ENCODE data around the gene MON2.

DNA sequence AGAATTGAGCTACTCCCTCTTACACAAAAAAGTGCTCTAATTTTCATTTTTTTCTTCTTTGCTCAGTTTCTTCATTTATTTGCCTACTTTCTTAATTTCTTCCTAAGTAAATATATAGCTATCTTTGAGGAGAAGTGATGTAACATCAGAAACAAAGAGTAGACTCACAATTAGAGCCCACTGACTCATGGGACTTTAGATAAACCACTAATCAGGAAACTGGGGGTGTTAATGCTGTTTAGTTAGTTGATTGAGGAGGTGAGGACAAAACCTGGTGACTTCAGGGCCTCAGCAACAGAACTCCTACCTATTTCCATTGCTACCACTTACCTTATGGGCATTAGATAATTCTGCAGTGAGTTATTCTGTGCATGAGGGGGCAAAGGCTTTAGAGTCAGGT is 151.7 kb downstream of the MON2 start:
- TF ChIP-seq SIN3A (IDR thresholded peaks at IDR 0.05; ENCODE audit: borderline replicate concordance, insufficient read depth, low read length) (no peak), POLR2AphosphoS5 (IDR thresholded peaks at IDR 0.05; ENCODE audit: low read depth, low read length) (no peak)
- TF ChIP-seq, protein P1, sequence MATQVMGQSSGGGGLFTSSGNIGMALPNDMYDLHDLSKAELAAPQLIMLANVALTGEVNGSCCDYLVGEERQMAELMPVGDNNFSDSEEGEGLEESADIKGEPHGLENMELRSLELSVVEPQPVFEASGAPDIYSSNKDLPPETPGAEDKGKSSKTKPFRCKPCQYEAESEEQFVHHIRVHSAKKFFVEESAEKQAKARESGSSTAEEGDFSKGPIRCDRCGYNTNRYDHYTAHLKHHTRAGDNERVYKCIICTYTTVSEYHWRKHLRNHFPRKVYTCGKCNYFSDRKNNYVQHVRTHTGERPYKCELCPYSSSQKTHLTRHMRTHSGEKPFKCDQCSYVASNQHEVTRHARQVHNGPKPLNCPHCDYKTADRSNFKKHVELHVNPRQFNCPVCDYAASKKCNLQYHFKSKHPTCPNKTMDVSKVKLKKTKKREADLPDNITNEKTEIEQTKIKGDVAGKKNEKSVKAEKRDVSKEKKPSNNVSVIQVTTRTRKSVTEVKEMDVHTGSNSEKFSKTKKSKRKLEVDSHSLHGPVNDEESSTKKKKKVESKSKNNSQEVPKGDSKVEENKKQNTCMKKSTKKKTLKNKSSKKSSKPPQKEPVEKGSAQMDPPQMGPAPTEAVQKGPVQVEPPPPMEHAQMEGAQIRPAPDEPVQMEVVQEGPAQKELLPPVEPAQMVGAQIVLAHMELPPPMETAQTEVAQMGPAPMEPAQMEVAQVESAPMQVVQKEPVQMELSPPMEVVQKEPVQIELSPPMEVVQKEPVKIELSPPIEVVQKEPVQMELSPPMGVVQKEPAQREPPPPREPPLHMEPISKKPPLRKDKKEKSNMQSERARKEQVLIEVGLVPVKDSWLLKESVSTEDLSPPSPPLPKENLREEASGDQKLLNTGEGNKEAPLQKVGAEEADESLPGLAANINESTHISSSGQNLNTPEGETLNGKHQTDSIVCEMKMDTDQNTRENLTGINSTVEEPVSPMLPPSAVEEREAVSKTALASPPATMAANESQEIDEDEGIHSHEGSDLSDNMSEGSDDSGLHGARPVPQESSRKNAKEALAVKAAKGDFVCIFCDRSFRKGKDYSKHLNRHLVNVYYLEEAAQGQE (IDR thresholded peaks at IDR 0.05; ENCODE audit: insufficient read depth in 1 of 2, low read depth in 2 of 2, low read length in 2 of 2) = no peak

Data from PFSK-1 (cell line).